NB4 (cell line): Measurements from ENCODE around the gene KIRREL3.

Experiments used
- CTCF ChIP-seq: IDR thresholded peaks from one replicate; pipeline ENCODE4 v1.5.1; 2012; ENCODE audit warnings: low read depth, low read length
- MAX ChIP-seq: IDR thresholded peaks from 2 replicates; pipeline ENCODE4 v1.6.1; 2011; ENCODE audit warnings: low read depth, low read length
- MYC ChIP-seq: IDR thresholded peaks from 2 replicates; pipeline ENCODE4 v1.6.1; 2011; ENCODE audit warnings: low read depth, low read length
- POLR2A ChIP-seq: IDR thresholded peaks from 2 replicates; pipeline ENCODE4 v1.6.1; 2011; ENCODE audit warnings: mild to moderate bottlenecking; ENCODE audit not compliant: insufficient read length; ENCODE audit errors: extremely low read depth

GRCh38 chr11:126628790-126629621, 371.6 kb downstream of the KIRREL3 start:
- TF ChIP-seq CTCF = no peak
- TF ChIP-seq POLR2A = no peak
- no peak for TF ChIP-seq MAX
- TF ChIP-seq MYC = no peak
